Activated CD8-positive, alpha-beta memory T cell treated with anti-CD3 and anti-CD28 coated beads, Interleukin-2, amount 50 U/mL, for 24 hours (primary cell): ENCODE data around the gene CUL7.

Experiments used
- DNase-seq: peaks from one replicate; pipeline ENCODE4 v3.0.0-alpha.2; 2020; ENCODE audit errors: extremely low read depth

CUL7 gene

GRCh38 chr6:43077333-43077809, 23.7 kb upstream of the CUL7 start:
- DNase-seq: no peak

DNA sequence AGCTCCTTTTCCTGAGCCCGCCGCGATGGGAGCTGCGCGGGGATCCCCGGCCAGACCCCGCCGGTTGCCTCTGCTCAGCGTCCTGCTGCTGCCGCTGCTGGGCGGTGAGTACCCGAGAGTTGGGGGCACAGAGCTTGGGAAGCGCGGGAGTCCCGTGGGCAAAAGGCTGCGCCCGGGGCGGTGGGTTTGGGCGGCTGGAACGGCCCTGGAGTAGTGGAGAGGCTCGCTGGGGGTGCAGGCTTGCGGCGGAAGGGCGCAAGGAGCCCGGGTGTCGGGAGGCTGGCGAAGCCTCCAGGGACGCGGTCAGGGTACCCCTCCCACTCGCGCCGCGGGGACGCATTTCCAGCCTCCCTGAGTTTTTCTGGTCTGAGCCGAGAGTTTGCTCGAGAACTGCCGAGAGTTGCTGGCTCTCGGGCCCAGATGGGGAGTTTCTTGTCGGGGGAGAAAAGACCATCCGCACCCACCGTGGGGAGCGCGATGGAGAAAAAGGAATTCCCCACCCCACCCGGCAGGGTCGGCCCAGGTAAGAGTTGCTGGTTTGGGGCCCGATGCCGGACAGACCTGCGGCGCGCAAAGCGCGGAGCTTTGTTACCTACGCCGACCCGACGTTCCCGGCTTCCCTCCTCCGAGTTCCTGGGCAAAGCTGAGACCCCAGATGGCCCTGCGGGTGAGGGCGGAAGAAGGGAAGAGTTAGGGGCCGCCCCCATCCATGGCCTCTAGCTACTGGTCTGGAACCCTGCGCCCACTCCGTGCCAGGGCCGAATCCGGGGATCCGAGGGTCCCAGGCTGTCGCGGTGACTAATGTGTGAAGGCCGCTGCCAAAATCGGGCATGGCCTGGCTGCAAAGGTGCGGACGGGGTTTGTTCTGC, 23.0 kb upstream of the CUL7 start:
- no peak for DNase-seq

GRCh38 chr6:43075670-43076463, 22.2 kb upstream of the CUL7 start, which contains the start of gene PTK7:
Gene PTK7 (plus strand): TSS chr6:43076314. CDS start chr6:43076489, 175 bp downstream.
- no peak for DNase-seq

- no peak for DNase-seq
Measured at GRCh38 chr6:43074847-43075669, 21.4 kb upstream of the CUL7 start.

DNA sequence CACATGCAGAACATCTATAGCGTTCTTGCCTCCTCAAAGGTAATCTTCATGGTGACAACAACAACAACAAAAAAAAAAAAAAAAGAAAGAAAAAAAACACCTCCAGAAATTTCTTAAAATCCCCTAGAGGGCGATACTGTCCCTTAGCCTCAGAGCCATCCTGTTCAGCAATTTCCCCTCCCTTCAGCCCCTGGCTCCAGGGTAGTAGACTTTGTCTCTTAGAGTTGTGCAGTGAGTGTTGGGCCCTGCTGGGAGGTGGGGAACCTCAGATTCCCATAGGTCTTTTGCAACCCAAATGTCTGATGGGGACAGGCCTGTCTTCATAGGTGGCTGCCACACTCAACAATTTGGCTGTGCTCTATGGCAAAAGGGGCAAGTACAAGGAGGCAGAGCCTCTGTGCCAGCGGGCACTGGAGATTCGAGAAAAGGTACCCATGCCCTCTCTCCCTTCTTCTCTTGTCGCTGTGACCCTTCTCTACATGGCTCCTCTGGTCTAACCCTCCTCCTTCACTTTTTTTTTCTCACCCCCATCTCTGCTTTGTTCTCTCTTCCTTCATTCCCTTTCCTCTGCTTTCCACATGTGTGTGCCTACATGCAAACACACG, 16.5 kb upstream of the CUL7 start:
- no peak for DNase-seq

DNA sequence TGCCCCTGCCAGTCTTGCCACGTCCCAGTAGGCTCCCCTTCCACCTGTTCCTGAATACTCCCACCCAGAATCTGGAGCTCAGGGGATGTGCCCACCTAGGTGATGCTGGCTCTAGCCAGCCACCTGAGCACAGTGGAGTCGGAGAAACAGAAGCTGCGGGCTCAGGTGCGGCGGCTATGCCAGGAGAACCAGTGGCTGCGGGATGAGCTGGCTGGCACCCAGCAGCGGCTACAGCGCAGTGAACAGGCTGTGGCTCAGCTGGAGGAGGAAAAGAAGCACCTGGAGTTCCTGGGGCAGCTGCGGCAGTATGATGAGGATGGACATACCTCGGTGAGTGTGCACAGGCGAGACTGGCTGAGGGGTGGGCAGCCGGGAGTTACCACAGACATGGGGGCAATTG, 9.2 kb upstream of the CUL7 start:
- no peak for DNase-seq

- no peak for DNase-seq
Measured at GRCh38 chr6:43061861-43062260, 8.2 kb upstream of the CUL7 start.

GRCh38 chr6:43060755-43061633, 7.3 kb upstream of the CUL7 start:
- no peak for DNase-seq

DNA sequence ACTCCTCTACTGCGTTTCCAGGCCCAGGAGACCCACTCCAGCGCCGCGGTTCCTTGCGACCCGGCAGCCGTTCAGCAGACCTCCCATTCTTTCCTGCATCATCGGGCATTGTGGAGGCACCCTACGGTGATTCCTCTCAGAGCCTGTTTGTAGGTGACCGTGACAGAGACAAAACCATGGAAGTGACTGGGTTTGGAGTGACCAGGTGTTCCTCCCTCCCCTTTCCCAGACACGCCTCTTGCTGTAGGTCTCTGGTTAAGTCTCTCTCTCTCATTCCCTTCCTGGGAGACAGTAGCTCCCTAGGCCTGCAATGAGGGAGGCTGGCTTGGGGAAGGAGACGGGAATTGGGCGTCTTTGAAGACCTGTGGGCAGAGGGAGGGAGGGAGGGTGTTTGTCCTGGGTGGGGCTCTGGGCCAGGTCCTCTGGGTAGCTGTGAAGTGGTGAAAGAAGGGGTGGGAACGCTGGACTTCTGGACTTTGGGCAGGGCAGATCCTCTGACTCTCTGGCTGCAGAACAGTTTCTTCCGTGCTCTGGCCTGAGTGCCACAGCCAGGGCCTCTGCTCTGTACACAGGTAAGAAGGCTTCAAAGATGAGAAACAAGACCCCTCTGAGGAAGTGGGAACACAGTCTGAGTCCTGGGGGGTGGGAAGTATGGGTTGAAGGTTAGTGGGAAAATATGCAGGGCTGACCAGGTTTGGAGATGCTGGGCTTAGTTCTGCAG, 6.5 kb upstream of the CUL7 start:
- no peak for DNase-seq

DNA sequence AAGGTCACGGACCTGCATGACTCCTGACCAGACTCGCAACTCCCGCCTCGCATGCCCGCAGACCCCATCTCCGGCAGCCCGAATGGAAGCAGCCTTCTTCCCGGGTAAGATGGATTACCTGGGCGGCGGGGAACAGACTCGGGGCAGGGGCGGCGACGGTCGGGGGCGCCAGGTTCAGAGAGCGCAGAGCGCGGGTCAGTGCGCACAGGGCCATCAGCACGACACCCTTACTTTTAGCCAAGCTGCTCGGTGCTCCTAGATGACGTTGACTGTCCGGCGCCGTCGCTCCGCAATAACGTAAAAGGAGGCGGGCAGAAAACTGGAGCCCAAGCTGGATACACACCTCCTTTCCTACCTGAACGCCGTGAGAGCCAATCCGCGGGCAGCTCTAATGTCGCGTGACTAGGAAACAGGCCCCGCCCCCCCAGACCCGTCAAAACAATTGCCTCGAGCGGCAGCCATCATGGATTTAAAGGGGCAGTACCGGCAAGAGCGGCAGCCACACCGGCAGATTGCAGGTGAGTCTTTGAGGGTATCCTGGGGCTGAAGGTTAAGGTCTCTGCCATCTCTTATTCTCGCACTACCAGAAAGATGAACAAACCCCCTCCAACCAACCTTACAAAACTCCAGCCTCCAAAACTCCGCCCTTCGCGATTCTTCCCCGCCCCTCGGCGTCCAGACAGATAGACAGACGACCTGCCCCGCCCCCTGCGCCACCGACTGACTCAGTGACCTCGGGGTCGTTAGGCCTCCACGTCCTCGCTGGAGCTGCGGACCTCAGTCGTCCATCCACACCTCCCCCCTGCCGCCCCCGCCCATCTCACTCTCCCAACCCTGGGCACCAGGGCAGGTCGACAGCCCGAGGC, 5.8 kb upstream of the CUL7 start, which contains the start of the genes KLC4 and MRPL2:
TSS of gene KLC4 (plus strand) at position 464 of the 866 bp plus-strand sequence. CDS start 1,705 bp downstream, outside the sequence.
TSS of gene MRPL2 (minus strand) at position 267 of the 866 bp plus-strand sequence. CDS start at position 214, 53 bp downstream.
- DNase-seq: peak; percentile 94

DNA sequence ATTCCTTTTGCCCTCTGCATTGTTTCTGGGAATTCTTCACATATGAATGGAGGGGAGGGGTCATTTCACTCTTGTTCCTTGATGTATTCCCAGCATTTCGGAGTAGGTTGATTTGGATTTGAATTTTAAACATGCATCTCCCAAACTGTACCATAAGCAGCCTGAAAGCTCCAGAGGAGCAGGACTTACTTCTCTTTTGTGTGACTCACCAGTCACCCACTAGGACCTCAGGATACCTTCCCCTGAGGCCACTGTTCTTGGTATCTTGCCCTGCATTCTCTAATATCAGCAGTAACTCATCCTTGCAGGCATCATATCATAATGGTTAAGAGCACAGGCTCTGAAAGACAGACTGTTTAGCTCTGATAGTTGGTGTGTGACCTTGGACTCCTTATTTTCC, 4.9 kb upstream of the CUL7 start:
- DNase-seq: no peak

DNA sequence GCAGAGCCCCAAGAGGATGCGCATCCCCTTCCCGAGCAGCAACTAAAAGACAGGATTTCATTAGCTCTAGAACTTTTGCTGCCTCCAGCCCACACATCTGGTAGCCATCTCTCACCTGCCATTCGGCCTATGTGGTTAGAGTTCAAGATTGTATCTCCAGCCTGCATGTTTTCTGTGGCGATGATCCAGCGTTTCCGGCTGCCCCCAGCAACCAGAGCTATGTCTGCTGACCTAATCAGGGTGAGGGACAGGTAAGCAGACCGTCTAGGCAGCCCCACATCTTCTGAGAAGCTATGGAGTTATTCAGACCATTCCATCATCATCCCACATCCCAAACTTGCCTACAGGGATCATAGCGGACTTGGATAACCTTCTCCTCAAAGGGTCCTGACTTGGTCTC, 2.3 kb upstream of the CUL7 start:
- no peak for DNase-seq

- no peak for DNase-seq
Measured at GRCh38 chr6:43054206-43054943, 724 bp upstream of the CUL7 start.

DNA sequence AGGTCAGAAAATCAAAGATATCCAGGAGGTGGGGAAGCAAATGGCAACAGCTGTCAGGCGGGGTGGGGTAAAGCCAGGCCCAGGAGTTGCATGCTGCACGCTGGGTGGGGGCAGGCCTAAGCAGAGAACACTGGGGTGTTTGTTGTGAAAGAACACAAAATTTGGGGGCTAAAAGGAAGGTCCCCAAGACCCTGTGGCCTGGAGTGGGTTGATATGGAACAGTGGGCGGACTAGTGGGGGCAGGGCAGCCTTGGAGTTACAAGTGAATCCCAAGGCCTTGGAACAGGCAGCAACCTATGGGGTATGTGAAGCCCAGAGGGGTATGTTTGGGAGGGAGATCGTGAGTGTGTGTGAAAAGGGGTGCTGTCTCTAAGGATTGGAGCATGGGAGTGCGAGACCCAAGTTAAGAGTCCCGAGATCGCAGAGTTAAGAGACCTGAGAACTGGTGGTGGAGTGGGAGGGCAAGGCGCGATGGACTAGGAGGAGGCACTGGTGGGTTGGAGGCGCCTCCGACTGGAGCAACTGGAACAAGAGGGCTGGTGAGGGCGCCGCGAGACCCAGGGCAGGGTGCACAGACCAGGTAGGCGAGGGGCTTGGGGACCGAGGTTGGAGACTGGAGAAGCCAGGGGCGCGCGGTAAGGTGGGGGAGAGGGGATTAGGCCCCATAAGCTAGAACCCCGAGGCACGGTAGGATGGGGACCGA, 658 bp downstream of the CUL7 start:
- DNase-seq: no peak

DNA sequence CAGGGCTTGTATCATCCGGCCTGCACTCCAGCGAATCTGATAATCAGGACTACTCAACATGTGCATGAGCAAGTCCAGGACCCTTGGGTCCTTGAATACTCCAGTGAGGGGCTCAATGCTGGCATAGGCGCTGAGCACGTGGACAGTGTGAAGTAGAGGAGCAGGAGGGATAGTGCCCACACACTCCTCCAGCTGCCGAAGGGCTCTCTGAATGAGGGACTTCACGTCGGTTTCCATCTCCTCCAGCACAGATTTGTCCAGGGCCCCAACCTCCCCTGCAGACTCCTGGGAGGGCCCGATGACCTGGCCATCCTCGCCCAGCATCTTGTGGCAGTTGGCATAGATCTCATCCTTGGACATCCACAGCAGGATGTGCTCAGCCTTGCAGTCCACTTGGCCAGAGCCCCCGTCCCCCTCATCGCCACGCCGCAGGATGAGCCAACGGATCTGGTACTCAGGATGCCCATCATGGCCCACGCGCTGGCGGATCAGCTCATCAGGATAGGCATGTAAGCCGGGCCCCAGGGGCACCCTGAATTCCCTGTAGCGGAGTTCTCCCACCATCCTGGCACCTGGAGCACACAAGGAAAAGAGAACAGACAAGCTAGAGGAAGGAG, 1.3 kb downstream of the CUL7 start:
- DNase-seq: no peak

DNA sequence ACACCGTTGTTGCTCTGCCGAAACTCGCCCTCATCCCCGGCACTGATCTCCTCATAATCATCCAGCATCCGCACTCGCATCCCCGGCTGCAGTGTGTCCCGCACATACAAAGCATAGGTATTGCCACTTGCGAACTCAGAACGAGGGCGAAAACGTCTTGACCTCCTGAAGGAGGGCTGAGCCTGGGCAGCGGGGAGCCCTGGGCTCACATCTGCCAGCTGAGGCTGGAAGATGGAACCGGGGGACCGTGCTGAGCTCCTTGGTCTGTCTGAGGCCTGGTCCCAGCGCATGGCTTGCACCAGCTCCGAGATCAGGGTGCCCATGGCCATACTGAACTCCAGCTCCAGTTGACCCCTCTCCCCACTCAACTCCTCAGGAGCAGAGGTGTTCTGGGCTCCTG, 2.7 kb downstream of the CUL7 start:
- DNase-seq: no peak

- no peak for DNase-seq
Measured at GRCh38 chr6:43047998-43048397, 5.7 kb downstream of the CUL7 start.
